ENCODE data around the gene S100A2. TPM values are rescaled to one million over a fixed set of nuclear protein-coding genes. Genes with fewer than 3 reads are reported as not detected.

The S100A2 gene
- total RNA-seq, 2 donors from 2014 or later, result not detected

DNA sequence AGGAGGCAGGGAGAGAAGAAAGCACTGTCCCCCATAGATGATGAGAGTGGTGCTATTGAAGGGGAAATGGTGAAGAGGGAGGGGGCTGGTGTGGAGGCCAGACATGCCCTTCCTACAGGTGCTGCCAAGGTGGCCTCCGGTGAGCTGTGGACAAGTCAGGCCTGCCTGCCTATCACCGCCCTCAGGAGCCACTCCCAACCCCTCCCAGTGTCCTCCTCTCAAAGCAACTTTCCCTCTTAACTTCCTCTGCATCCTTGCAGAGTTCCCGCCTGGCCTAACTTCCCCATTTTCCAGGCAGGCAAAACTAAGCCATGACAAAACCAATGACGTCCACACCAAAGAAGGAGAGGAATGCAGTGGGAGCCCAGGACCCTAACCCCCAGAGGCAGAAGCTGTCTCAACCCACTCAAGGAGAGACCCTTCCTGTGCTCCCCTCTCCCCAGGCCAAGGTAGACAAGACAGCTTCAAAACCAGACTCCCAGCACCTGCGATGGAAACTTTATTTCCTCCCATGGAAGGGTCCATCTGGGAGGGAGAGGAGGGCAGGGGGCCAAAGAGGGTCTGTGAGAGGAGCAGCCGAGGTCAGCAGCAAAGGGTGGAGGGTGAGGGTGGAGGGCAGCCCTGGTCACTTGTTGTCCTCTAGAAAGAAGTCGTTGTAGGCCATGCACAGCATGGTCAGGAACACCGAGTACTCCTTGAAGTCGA, 28.8 kb downstream of the S100A2 start:
- DNase-seq (ENCODE audit: low spot score), result no peak
- Histone ChIP-seq H3K9me3 (no peaks in the 10 kb centered on the region), H3K4me3 (peak overlapping the region; percentile 67 to 74), H3K4me1 (peaks cover 0 to 38% of the 10 kb centered on the region in 2 donors), H3K36me3 (no peaks in the 10 kb centered on the region), H3K27ac (peak overlapping the region; percentile 97), H3K27me3 (no peaks in the 10 kb centered on the region)
- TF ChIP-seq, protein P1, sequence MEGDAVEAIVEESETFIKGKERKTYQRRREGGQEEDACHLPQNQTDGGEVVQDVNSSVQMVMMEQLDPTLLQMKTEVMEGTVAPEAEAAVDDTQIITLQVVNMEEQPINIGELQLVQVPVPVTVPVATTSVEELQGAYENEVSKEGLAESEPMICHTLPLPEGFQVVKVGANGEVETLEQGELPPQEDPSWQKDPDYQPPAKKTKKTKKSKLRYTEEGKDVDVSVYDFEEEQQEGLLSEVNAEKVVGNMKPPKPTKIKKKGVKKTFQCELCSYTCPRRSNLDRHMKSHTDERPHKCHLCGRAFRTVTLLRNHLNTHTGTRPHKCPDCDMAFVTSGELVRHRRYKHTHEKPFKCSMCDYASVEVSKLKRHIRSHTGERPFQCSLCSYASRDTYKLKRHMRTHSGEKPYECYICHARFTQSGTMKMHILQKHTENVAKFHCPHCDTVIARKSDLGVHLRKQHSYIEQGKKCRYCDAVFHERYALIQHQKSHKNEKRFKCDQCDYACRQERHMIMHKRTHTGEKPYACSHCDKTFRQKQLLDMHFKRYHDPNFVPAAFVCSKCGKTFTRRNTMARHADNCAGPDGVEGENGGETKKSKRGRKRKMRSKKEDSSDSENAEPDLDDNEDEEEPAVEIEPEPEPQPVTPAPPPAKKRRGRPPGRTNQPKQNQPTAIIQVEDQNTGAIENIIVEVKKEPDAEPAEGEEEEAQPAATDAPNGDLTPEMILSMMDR (IDR thresholded peaks at IDR 0.05), result no peak

DNA sequence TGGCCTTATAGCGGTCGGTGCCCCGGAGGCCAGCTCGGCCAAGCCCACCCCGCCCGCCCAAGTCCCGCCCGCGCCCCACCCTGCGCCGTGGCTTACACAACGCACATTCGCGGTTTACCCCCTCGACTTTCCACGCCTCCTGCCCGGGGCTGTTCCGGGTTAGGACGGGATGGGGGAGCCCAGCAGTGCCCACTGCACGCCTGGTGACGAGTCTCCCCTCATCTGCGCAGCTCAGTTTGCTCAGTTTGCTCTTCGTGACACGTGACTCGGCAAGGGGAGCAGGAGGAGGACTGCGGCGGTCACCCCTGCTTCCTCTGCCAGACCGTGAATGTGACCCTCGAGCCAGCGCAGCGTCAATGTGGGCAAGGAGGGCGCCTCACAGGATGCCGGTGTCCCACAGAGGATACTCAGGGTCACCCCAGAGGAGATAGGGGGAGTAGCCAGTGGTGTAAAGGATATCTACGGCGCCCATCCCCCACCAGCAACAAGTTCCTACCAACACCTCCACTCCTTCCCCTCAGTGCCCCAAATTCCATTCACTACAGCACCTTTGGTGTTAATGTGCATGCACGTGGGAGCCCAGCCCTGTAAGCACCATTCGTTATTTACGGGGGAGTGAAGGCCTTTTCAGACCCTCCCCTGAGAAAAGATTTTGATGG, 29.5 kb downstream of the S100A2 start:
- Histone ChIP-seq H3K9me3 (no peaks in the 10 kb centered on the region), H3K4me3 (peak overlapping the region; percentile 67 to 74), H3K4me1 (peaks cover 0 to 38% of the 10 kb centered on the region in 2 donors), H3K36me3 (no peaks in the 10 kb centered on the region), H3K27me3 (no peaks in the 10 kb centered on the region), H3K27ac (peak overlapping the region; percentile 97)
- peak; percentile 94 for DNase-seq (ENCODE audit: low spot score)
- TF ChIP-seq, protein P1 (IDR thresholded peaks at IDR 0.05), result no peak

DNA sequence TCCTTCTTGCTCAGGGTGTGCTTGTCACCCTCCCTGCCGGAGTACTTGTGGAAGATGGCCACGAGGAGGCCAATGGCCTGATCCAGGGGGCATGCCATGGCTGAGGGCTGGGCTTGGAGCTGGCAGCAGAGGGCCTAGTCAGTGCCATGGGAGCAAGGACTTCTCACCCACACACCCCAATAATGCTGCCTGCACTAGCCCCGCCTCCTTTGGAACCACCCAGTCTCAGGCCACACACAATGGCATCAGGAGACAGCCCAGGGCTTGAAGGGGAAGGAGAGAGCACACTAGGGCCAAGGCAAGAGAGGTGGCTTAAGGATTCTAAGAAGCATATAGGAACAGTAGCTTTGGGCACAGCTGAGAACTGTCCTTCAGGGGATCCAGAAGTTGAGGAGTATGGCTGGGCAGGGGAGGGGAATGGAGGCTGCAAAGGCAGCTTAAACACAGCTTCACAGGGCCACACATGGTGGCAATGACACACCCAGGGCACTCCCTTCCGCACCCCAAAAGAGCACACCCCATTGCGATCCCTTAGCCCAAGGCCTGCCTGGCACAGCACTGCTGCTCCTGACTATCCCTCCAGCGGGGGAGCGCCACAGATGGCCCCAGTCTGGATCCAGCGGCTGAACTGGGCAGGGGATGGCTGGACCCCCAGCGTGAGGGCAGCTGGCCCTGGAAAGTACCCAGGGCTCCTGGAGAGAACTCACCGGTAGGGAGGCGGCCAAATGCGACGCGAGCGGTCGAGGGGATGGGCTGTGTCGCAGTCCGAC, 30.2 kb downstream of the S100A2 start, which contains the start of gene S100A6:
Gene S100A6 (minus strand): TSS at position 750 of the 770 bp plus-strand sequence. CDS start 652 bp downstream, at position 98.
- TF ChIP-seq, protein P1 (IDR thresholded peaks at IDR 0.05), result no peak
- no peaks in the 10 kb centered on the region for H3K36me3 ChIP-seq
- H3K4me3 ChIP-seq, result peak within 1 kb of the TSS; percentile 67 to 74
- no peaks in the 10 kb centered on the region for H3K27me3 ChIP-seq
- H3K27ac ChIP-seq, result peak within 1 kb of the TSS; percentile 97
- H3K4me1 ChIP-seq, result peaks cover 0 to 38% of the 10 kb centered on the region in 2 donors
- H3K9me3 ChIP-seq, result no peaks in the 10 kb centered on the region
- peak; percentile 85 for DNase-seq (ENCODE audit: low spot score)

DNA sequence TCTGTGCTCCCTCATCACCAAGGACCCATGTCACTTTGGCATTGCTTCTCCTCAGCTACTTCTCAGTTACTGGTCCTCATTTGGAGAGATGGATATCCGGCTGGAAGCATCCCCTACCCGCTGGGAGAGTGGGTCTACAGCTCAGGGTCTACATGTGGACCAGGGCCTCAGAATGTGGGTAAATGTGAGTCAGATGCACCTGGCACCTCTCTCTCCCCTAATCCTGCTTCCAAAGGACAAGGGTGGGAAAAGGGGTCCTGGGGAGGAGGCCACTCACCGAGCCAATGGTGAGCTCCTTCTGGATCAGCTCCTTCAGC, 30.8 kb downstream of the S100A2 start:
- Histone ChIP-seq H3K4me3 (peak overlapping the region; percentile 67 to 74), H3K36me3 (no peaks in the 10 kb centered on the region), H3K4me1 (peaks cover 0 to 38% of the 10 kb centered on the region in 2 donors), H3K9me3 (no peaks in the 10 kb centered on the region), H3K27me3 (no peaks in the 10 kb centered on the region), H3K27ac (peak overlapping the region; percentile 97)
- TF ChIP-seq, protein P1 (IDR thresholded peaks at IDR 0.05), result no peak
- no peak for DNase-seq (ENCODE audit: low spot score)

DNA sequence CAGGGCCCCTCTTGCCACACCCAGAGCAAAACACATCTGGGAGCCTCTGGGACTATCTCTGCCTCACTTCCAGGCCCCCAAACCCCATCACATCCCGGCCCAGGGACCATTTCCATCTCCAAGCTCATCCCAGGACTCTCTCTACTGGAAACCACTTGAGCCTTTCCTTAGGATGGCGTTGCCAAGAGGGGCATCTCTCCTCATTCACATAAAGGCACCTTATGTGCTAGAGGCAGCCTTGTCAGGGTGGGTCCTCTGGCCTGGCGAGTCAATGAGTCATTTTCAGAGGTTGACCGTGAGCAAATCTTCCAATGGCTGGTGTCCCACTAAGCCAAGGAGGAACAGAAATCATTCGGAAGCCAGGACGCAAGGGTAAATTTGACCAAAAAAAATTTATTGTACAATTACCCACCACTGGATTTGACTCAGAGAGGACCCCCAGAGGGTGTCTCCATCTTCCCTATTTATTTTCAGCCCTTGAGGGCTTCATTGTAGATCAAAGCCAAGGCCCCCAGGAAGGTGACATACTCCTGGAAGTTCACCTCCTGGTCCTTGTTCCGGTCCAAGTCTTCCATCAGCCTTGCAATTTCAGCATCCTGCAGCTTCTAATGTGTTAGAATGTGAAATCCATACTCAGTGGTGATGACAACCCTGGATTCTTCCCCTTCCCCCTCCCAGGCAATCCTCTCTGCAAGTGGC, 31.3 kb downstream of the S100A2 start:
- no peaks in the 10 kb centered on the region for H3K27me3 ChIP-seq
- no peak for DNase-seq (ENCODE audit: low spot score)
- peaks cover 0 to 38% of the 10 kb centered on the region in 2 donors for H3K4me1 ChIP-seq
- H3K4me3 ChIP-seq, result peak overlapping the region; percentile 67 to 74
- no peaks in the 10 kb centered on the region for H3K36me3 ChIP-seq
- no peaks in the 10 kb centered on the region for H3K9me3 ChIP-seq
- TF ChIP-seq, protein P1 (IDR thresholded peaks at IDR 0.05), result no peak
- H3K27ac ChIP-seq, result peak overlapping the region; percentile 97
